A673 (cell line): Measurements from ENCODE around the gene MACROD1. TPM values are rescaled to one million over a fixed set of nuclear protein-coding genes. Genes with fewer than 3 reads are reported as not detected.

Experiments
- BruUV-seq: library from RNA; stranded (reverse); fragments of 400-500 nt; replicated peaks from 2 replicates; lab custom pipeline; 2021; lab: Mats Ljungman, UMichigan
- CTCF ChIA-PET: fragments of 300-600 bp; sonication (Branson Sonifier 250); formaldehyde crosslinking; loops from one replicate; lab custom pipeline; 2022; ENCODE audit warnings: antibody characterized with exemption; lab: Charles Lee
- POLR2A ChIA-PET: fragments of 300-600 bp; sonication (Branson Sonifier 250); formaldehyde crosslinking; loops from one replicate; lab custom pipeline; 2022; ENCODE audit warnings: antibody characterized with exemption; ENCODE audit not compliant: low non-redundant PET; lab: Charles Lee
- DNase-seq: peaks from one replicate; pipeline ENCODE4 v3.0.0-alpha.2; 2015; ENCODE audit warnings: low spot score
- H3K27ac ChIP-seq: fragments of 200-600 bp; sonication (generic); 2 replicates; pipeline ENCODE4 v1.5.1; 2016; ENCODE audit warnings: mixed run types, low read depth, mild to moderate bottlenecking, mixed read lengths, antibody characterized with exemption, low read length; ENCODE audit not compliant: poor library complexity, severe bottlenecking
- H3K27me3 ChIP-seq: fragments of 200-600 bp; sonication (generic); replicated peaks from 2 replicates; pipeline ENCODE4 v1.6.1; 2017; ENCODE audit warnings: mixed run types, low read depth, mild to moderate bottlenecking, mixed read lengths, antibody characterized with exemption, low read length; ENCODE audit not compliant: insufficient read depth, poor library complexity
- H3K36me3 ChIP-seq: fragments of 200-600 bp; sonication (generic); 2 replicates; pipeline ENCODE4 v1.6.1; 2016; ENCODE audit warnings: mixed run types, mild to moderate bottlenecking, mixed read lengths, antibody characterized with exemption, low read length; ENCODE audit not compliant: insufficient read depth, poor library complexity, severe bottlenecking
- H3K4me1 ChIP-seq: fragments of 200-600 bp; sonication (generic); 2 replicates; pipeline ENCODE4 v1.6.1; 2017; ENCODE audit warnings: mixed run types, mild to moderate bottlenecking, mixed read lengths, antibody characterized with exemption, low read length; ENCODE audit not compliant: insufficient read depth, poor library complexity, severe bottlenecking
- H3K4me3 ChIP-seq: fragments of 200-600 bp; sonication (generic); 2 replicates; pipeline ENCODE4 v1.5.1; 2016; ENCODE audit warnings: low read depth, mixed run types, mild to moderate bottlenecking, mixed read lengths, low read length; ENCODE audit not compliant: poor library complexity, severe bottlenecking
- H3K9me3 ChIP-seq: fragments of 200-600 bp; sonication (generic); 2 replicates; pipeline ENCODE4 v1.6.1; 2016; ENCODE audit warnings: mixed run types, low read depth, mild to moderate bottlenecking, mixed read lengths, antibody characterized with exemption, low read length; ENCODE audit not compliant: poor library complexity, severe bottlenecking
- EZH2 ChIP-seq: fragments of 200-600 bp; sonication (generic); IDR thresholded peaks from 2 replicates; pipeline ENCODE4 v1.6.1; 2017; ENCODE audit warnings: borderline replicate concordance, low read depth, mild to moderate bottlenecking, mixed read lengths, antibody characterized with exemption, low read length; ENCODE audit not compliant: poor library complexity, severe bottlenecking
- intact Hi-C: fragments of 100-400 bp; cut with micrococcal nuclease; formaldehyde crosslinking; loops from one replicate; pipeline ENCODE4 v1.10.0; 2022; ENCODE audit not compliant: unreplicated experiment
- total RNA-seq: library from RNA; stranded (reverse); gene quantifications from 2 replicates; pipeline ENCODE4 v1.2.3, GENCODE V29; 2021
- TF ChIP-seq, protein P1 (sequence below): fragments of 300-800, 200-600 bp; sonication (generic); conservative IDR thresholded peaks from 2 replicates; pipeline ENCODE4 v1.5.1; 2017; ENCODE audit warnings: low read depth, mild to moderate bottlenecking, antibody characterized with exemption, low read length, moderate library complexity, mixed read lengths

MACROD1 gene
- total RNA-seq, 1 experiment from 2014 or later, result 28.7 TPM

- TF ChIP-seq EZH2, result no peak
- TF ChIP-seq, protein P1, sequence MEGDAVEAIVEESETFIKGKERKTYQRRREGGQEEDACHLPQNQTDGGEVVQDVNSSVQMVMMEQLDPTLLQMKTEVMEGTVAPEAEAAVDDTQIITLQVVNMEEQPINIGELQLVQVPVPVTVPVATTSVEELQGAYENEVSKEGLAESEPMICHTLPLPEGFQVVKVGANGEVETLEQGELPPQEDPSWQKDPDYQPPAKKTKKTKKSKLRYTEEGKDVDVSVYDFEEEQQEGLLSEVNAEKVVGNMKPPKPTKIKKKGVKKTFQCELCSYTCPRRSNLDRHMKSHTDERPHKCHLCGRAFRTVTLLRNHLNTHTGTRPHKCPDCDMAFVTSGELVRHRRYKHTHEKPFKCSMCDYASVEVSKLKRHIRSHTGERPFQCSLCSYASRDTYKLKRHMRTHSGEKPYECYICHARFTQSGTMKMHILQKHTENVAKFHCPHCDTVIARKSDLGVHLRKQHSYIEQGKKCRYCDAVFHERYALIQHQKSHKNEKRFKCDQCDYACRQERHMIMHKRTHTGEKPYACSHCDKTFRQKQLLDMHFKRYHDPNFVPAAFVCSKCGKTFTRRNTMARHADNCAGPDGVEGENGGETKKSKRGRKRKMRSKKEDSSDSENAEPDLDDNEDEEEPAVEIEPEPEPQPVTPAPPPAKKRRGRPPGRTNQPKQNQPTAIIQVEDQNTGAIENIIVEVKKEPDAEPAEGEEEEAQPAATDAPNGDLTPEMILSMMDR, result no peak
- DNase-seq, result no peak
- H3K4me1 ChIP-seq, result peaks cover 34% of the 10 kb centered on the region
- no peaks in the 10 kb centered on the region for H3K36me3 ChIP-seq
- H3K27ac ChIP-seq, result no peak overlapping the region
- intact Hi-C loops, result no loop called here
- H3K27me3 ChIP-seq, result no peaks in the 10 kb centered on the region
- ChIA-PET POLR2A (no interaction called here), CTCF (no interaction called here)
- no peak overlapping the region for H3K4me3 ChIP-seq
- BruUV-seq, result no TSS peak
- H3K9me3 ChIP-seq, result no peaks in the 10 kb centered on the region
Observed at GRCh38 chr11:64104632-64105031, 61.3 kb downstream of the MACROD1 start.

DNA sequence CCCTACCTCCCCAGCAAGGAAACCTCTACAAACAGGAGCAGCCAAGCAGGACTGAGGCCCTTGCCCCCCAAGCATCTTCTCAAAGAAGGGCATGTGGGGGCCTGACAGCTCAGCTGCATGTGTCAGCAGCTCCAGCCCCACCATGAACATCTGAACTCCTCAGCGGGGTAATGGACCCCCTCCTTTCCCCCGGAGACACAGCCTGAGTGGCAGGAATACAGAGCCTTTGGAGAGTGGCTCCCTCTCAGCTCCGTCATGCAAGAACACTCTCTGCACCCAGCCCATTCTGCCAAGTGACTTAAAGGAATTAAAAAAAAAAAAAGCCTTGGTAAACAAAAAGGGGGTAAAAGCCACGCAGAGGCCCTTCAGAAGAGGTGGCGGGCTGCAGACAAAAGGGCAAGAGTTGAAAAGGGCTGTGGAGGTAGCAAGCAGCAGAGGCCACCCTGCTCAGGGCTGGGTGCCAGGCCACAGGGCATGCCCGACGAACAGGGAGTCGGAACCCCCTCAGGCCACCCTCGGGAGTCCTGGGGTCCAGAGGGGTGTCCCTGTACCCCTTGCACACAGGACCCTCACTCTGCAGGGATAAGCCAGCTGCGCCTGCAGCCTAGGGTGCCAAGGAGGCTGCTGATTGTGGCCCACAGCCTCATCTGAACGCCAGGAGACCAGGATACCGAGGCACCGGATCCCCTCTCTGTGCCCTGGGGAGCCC is 62.5 kb downstream of the MACROD1 start:
- CTCF ChIA-PET, result no interaction called here
- H3K4me3 ChIP-seq, result no peak overlapping the region
- no peaks in the 10 kb centered on the region for H3K36me3 ChIP-seq
- intact Hi-C loops, result no loop called here
- H3K27ac ChIP-seq, result no peak overlapping the region
- H3K4me1 ChIP-seq, result peaks cover 34% of the 10 kb centered on the region
- H3K27me3 ChIP-seq, result no peaks in the 10 kb centered on the region
- H3K9me3 ChIP-seq, result no peaks in the 10 kb centered on the region
- POLR2A ChIA-PET, result no interaction called here
- TF ChIP-seq, protein P1, result no peak
- TF ChIP-seq EZH2, result no peak
- no peak for DNase-seq
- no TSS peak for BruUV-seq

DNA sequence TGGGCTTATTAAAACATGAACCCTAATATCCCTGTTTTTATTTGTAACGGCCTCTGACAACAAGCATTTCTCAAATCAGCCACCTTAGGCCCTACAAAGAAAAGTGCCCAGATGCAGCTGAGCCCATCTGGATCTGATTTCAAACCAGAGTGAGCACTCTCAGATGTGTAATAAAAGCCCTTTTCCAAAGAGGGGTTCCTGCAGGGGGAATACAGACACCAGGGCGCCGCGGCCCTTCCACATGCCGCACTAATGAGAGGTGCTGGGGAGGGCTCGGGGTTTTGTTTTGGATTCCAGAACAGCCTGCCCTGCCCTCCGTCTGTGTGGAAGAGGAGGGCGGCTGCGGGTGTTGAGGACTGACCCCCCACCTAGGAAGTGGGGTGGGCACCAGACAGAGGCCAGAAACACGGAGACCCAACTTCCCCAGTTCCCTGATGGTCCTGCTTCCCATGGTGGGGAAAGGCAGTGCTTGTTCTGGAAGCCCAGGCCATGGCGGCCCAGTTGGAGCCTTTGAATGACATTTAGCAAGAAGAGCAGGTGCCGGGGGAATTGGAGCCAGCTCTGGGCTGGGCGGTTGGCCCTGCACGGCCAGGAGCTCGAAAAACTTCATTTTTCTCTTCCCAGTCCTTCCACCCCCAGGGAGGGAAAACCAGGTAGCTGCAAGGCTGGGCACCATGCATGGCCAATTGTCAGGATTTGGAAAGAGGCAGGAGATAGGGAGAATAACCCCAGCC is 63.7 kb downstream of the MACROD1 start:
- Histone ChIP-seq H3K4me3 (no peak overlapping the region), H3K4me1 (peaks cover 39% of the 10 kb centered on the region), H3K9me3 (no peaks in the 10 kb centered on the region), H3K27ac (peak overlapping the region; percentile 0), H3K27me3 (no peaks in the 10 kb centered on the region), H3K36me3 (no peaks in the 10 kb centered on the region)
- POLR2A ChIA-PET, result no interaction called here
- TF ChIP-seq, protein P1, result no peak
- TF ChIP-seq EZH2, result no peak
- no peak for DNase-seq
- intact Hi-C loops, result no loop called here
- CTCF ChIA-PET, result no interaction called here
- no TSS peak for BruUV-seq
